Measurements from ENCODE around the gene AQP12B. TPM values are rescaled to one million over a fixed set of nuclear protein-coding genes. Genes with fewer than 3 reads are reported as not detected.
"Not testable (repeated sequence)": the region's sequence is repeated elsewhere in the genome, so short reads cannot be mapped to it uniquely, and the experiment has no call there.

The AQP12B gene
- total RNA-seq, 1 experiment from 2014 or later, result not detected

- not testable (repeated sequence) for BruUV-seq (replicated peaks); H3K4me3 Mint-ChIP-seq (ENCODE audit: unreplicated experiment)
Observed at GRCh38 chr2:240691631-240692420, 9.1 kb upstream of the AQP12B start, which contains the start of gene AQP12A. Gene AQP12A, plus strand, starts transcription at chr2:240691866. Its CDS starts 48 bp downstream, at chr2:240691914.

GRCh38 chr2:240691075-240691427 is 8.4 kb upstream of the AQP12B start:
- POLR2A ChIA-PET; DNase-seq (ENCODE audit: unreplicated experiment); BruUV-seq (replicated peaks); H3K27ac Mint-ChIP-seq (ENCODE audit: low read depth, unreplicated experiment); H3K36me3 Mint-ChIP-seq (ENCODE audit: insufficient read depth, unreplicated experiment); intact Hi-C loops (cut with micrococcal nuclease); H3K4me1 Mint-ChIP-seq (ENCODE audit: insufficient read depth, unreplicated experiment); H3K4me3 Mint-ChIP-seq (ENCODE audit: unreplicated experiment); H3K9me3 Mint-ChIP-seq (ENCODE audit: unreplicated experiment): not testable (repeated sequence)
- peaks cover 11% of the 10 kb centered on the region for H3K27me3 Mint-ChIP-seq (ENCODE audit: insufficient read depth, unreplicated experiment)
- CTCF ChIA-PET, result interaction anchor here (0.6 kb wide), 1 partner anchor 174 kb away, joined by 3 read pairs; no protein-coding TSS in a partner anchor

More at GRCh38 chr2:240691631-240692420, 9.1 kb upstream of the AQP12B start, which contains the start of gene AQP12A:
- DNase-seq (ENCODE audit: unreplicated experiment); H3K4me1 Mint-ChIP-seq (ENCODE audit: insufficient read depth, unreplicated experiment); H3K27ac Mint-ChIP-seq (ENCODE audit: low read depth, unreplicated experiment); H3K27me3 Mint-ChIP-seq (ENCODE audit: insufficient read depth, unreplicated experiment); POLR2A ChIA-PET; intact Hi-C loops (cut with micrococcal nuclease); H3K36me3 Mint-ChIP-seq (ENCODE audit: insufficient read depth, unreplicated experiment); H3K9me3 Mint-ChIP-seq (ENCODE audit: unreplicated experiment): not testable (repeated sequence)
- CTCF ChIA-PET, result interaction anchor here (0.6 kb wide), 1 partner anchor 175 kb away, joined by 3 read pairs; no protein-coding TSS in a partner anchor

DNA sequence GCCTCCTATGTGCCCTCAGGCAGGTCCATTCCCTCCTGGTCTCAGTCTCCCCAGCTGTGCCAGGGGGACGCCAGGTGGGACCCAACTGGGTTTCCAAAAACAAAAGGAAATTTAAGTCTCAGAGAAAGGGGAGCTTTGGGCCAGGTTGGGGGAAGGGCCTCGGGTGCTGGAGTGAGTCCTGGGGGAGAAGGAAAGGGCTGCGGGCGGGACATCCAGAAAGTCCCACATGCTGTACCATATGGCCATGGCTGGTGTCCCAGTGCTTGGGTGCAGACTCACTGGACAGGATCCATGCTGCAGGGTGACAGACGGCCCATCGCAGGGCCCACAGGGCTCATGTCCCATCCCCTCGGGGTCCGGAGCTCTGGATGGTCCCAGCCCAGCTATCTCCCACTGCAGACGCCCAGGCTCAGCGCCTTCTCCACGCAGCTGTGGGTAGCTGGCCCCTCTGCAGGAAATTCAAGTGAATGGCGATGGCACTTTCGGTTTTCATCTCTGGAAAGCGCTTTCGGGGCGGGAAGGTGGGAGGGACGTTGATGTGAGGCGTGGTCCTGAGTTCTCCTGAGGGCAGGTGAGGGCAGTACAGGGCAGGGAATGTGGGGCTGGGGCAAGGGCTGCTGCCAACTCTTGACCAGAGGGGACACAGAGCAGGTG is 7.9 kb upstream of the AQP12B start:
- intact Hi-C loops (cut with micrococcal nuclease); H3K4me3 Mint-ChIP-seq (ENCODE audit: unreplicated experiment); DNase-seq (ENCODE audit: unreplicated experiment); H3K4me1 Mint-ChIP-seq (ENCODE audit: insufficient read depth, unreplicated experiment); POLR2A ChIA-PET; H3K36me3 Mint-ChIP-seq (ENCODE audit: insufficient read depth, unreplicated experiment); BruUV-seq (replicated peaks); H3K27ac Mint-ChIP-seq (ENCODE audit: low read depth, unreplicated experiment); CTCF ChIA-PET; H3K9me3 Mint-ChIP-seq (ENCODE audit: unreplicated experiment): not testable (repeated sequence)
- peaks cover 14% of the 10 kb centered on the region for H3K27me3 Mint-ChIP-seq (ENCODE audit: insufficient read depth, unreplicated experiment)

- BruUV-seq (replicated peaks), result no TSS peak
- no peak overlapping the region for H3K27ac Mint-ChIP-seq (ENCODE audit: low read depth, unreplicated experiment)
- CTCF ChIA-PET, result no interaction called here
- H3K27me3 Mint-ChIP-seq (ENCODE audit: insufficient read depth, unreplicated experiment), result peaks cover 14% of the 10 kb centered on the region
- POLR2A ChIA-PET, result no interaction called here
- H3K4me1 Mint-ChIP-seq (ENCODE audit: insufficient read depth, unreplicated experiment), result no peaks in the 10 kb centered on the region
- DNase-seq (ENCODE audit: unreplicated experiment), result no peak
- no peak overlapping the region for H3K4me3 Mint-ChIP-seq (ENCODE audit: unreplicated experiment)
- no peaks in the 10 kb centered on the region for H3K36me3 Mint-ChIP-seq (ENCODE audit: insufficient read depth, unreplicated experiment)
- TF ChIP-seq, protein P1, sequence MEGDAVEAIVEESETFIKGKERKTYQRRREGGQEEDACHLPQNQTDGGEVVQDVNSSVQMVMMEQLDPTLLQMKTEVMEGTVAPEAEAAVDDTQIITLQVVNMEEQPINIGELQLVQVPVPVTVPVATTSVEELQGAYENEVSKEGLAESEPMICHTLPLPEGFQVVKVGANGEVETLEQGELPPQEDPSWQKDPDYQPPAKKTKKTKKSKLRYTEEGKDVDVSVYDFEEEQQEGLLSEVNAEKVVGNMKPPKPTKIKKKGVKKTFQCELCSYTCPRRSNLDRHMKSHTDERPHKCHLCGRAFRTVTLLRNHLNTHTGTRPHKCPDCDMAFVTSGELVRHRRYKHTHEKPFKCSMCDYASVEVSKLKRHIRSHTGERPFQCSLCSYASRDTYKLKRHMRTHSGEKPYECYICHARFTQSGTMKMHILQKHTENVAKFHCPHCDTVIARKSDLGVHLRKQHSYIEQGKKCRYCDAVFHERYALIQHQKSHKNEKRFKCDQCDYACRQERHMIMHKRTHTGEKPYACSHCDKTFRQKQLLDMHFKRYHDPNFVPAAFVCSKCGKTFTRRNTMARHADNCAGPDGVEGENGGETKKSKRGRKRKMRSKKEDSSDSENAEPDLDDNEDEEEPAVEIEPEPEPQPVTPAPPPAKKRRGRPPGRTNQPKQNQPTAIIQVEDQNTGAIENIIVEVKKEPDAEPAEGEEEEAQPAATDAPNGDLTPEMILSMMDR (IDR thresholded peaks at IDR 0.05; ENCODE audit: unreplicated experiment), result no peak
- intact Hi-C loops (cut with micrococcal nuclease), result no loop called here
- H3K9me3 Mint-ChIP-seq (ENCODE audit: unreplicated experiment), result no peaks in the 10 kb centered on the region
Observed at GRCh38 chr2:240689975-240690374, 7.3 kb upstream of the AQP12B start.

DNA sequence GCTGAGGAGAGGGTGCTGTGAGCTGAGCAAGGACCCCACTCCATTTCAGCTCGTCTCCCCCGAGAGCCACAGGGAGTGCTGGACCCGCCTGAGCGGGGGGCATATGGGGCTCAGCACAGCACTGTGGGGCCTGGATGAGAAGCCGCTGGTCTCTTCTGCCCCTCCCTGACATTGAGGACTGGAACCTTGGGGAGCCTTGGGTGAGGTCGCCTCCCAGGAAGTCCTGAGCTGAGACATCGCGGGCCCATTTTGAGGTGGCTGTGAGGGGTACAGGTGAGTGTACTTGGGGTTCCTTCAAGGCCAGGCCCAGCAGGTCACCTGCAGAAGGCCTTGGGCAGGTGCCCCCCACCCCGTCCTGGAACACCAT is 5.9 kb upstream of the AQP12B start:
- H3K36me3 Mint-ChIP-seq (ENCODE audit: insufficient read depth, unreplicated experiment), result no peaks in the 10 kb centered on the region
- POLR2A ChIA-PET, result no interaction called here
- no peak overlapping the region for H3K4me3 Mint-ChIP-seq (ENCODE audit: unreplicated experiment)
- no TSS peak for BruUV-seq (replicated peaks)
- no peak overlapping the region for H3K27ac Mint-ChIP-seq (ENCODE audit: low read depth, unreplicated experiment)
- H3K9me3 Mint-ChIP-seq (ENCODE audit: unreplicated experiment), result no peaks in the 10 kb centered on the region
- DNase-seq (ENCODE audit: unreplicated experiment), result no peak
- CTCF ChIA-PET, result interaction anchor here (0.6 kb wide), 1 partner anchor 52 kb away, joined by 3 read pairs; no protein-coding TSS in a partner anchor
- peaks cover 14% of the 10 kb centered on the region for H3K27me3 Mint-ChIP-seq (ENCODE audit: insufficient read depth, unreplicated experiment)
- H3K4me1 Mint-ChIP-seq (ENCODE audit: insufficient read depth, unreplicated experiment), result no peaks in the 10 kb centered on the region
- TF ChIP-seq, protein P1 (IDR thresholded peaks at IDR 0.05; ENCODE audit: unreplicated experiment), result no peak
- intact Hi-C loops (cut with micrococcal nuclease), result no loop called here

Measured in MCF 10A (cell line).